Mucosa of stomach (tissue), 1 donor: ENCODE data around the gene GGT6.
"Not testable (repeated sequence)": the region's sequence is repeated elsewhere in the genome, so short reads cannot be mapped to it uniquely, and the experiment has no call there.

Source experiments
- H3K27me3 ChIP-seq: one replicate; pipeline ENCODE4 v1.7.0; 2013; ENCODE audit warnings: mild to moderate bottlenecking, low read length; ENCODE audit not compliant: control insufficient read depth, insufficient read depth
- H3K36me3 ChIP-seq: one replicate; pipeline ENCODE4 v1.7.0; 2013; ENCODE audit warnings: low read length; ENCODE audit not compliant: control insufficient read depth, insufficient read depth
- H3K4me1 ChIP-seq: one replicate; pipeline ENCODE4 v1.7.0; 2013; ENCODE audit warnings: mild to moderate bottlenecking, low read length; ENCODE audit not compliant: control insufficient read depth, insufficient read depth
- H3K4me3 ChIP-seq: one replicate; pipeline ENCODE4 v1.7.0; 2013; ENCODE audit warnings: low read length
- H3K9ac ChIP-seq: one replicate; pipeline ENCODE4 v1.7.0; 2013; ENCODE audit warnings: mild to moderate bottlenecking, low read length, moderate library complexity
- H3K9me3 ChIP-seq: one replicate; pipeline ENCODE4 v1.7.0; 2013; ENCODE audit warnings: mild to moderate bottlenecking, low read length, moderate library complexity; ENCODE audit not compliant: control insufficient read depth
- donor health status: Pancreatic carcinoma.

The GGT6 gene

DNA sequence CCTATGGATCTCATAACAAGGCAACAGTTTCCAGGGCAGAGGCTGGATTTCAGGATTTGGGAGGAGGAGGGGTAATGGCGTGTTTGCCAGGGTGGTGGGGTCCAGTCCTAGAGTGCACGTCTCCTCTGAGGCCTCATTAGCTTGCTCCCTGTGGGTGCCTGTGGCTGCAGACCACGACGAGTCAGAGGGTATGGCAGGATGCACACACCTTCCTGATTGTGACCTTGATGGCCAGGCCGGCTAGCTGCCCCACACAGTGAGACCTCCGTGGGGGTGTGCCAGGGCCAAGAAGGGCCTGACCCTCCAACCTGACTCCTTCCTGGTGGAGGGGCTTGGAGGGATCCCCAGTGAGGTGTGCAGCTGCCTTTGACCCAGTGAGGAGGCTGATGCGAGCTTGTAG is 19.9 kb upstream of the GGT6 start:
- Histone ChIP-seq H3K9ac (no peak overlapping the region), H3K9me3 (no peaks in the 10 kb centered on the region), H3K4me1 (peaks cover 13% of the 10 kb centered on the region), H3K4me3 (no peak overlapping the region), H3K27me3 (peaks cover 47% of the 10 kb centered on the region), H3K36me3 (no peaks in the 10 kb centered on the region)

DNA sequence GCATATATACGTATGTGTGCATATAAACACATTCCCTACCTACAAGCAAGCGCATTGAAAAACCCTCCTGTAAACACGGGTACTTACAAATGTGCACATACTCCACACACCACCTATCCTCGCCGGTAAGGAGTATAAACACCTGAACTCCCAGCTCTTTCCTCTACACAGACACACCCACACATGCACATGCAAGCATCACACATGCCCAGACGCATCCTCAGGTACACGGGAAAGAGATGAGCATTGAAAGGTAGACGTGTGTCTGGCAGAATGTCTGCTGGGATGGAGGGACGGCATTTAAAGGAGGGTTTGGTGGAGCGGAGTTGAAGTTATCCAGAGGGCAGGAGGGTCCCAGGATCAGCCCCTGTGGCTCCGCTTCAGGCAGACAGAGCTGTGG is 19.3 kb upstream of the GGT6 start:
- peaks cover 9% of the 10 kb centered on the region for H3K4me1 ChIP-seq
- no peaks in the 10 kb centered on the region for H3K9me3 ChIP-seq
- peaks cover 42% of the 10 kb centered on the region for H3K27me3 ChIP-seq
- no peak overlapping the region for H3K4me3 ChIP-seq
- no peak overlapping the region for H3K9ac ChIP-seq
- no peaks in the 10 kb centered on the region for H3K36me3 ChIP-seq

DNA sequence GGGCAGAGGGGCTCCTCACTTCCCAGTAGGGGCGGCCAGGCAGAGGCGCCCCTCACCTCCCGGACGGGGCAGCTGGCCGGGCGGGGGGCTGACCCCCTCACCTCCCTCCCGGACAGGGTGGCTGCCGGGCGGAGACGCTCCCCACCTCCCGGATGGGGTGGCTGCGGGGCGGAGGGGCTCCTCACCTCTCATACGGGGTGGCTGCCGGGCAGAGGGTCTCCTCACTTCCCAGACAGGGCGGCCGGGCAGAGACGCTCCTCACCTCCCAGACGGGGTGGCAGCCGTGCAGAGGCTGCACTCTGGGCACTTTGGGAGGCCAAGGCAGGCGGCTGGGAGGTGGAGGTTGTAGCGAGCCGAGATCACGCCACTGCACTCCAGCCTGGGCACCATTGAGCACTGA is 18.0 kb upstream of the GGT6 start:
- H3K4me1 ChIP-seq, H3K9ac ChIP-seq, H3K36me3 ChIP-seq, H3K9me3 ChIP-seq, H3K4me3 ChIP-seq: not testable (repeated sequence)
- peaks cover 29% of the 10 kb centered on the region for H3K27me3 ChIP-seq

DNA sequence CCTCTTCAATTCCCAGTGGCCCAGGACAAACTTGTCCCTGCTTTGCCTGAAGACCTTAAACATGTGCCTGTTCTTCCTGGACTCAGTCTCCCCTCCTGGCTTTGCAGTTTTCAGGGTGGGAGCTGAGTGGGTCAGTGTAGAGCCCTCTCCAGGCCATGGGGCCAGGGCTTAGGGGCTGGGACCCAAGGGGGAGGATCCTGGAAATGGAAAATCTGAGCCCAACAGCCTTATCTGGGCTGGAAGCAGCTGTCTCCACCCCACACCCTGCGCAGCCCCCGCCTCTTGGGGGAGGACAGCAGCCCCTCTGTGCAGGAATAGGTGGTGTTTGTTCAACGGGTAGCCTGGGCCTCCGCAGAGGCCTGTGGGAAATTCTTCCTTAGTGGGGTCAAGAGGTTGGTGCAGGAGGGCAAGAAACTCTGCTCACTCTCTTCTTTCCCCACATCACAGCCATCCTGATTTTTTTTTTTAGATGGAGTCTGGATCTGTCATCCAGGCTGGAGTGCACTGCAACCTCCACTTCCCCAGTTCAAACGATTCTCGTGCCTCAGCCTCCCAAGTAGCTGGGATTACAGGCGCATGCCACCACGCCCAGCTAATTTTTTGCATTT is 17.1 kb upstream of the GGT6 start:
- H3K4me1 ChIP-seq, result no peaks in the 10 kb centered on the region
- H3K27me3 ChIP-seq, result peaks cover 20% of the 10 kb centered on the region
- no peak overlapping the region for H3K4me3 ChIP-seq
- no peak overlapping the region for H3K9ac ChIP-seq
- no peaks in the 10 kb centered on the region for H3K36me3 ChIP-seq
- H3K9me3 ChIP-seq, result no peaks in the 10 kb centered on the region

DNA sequence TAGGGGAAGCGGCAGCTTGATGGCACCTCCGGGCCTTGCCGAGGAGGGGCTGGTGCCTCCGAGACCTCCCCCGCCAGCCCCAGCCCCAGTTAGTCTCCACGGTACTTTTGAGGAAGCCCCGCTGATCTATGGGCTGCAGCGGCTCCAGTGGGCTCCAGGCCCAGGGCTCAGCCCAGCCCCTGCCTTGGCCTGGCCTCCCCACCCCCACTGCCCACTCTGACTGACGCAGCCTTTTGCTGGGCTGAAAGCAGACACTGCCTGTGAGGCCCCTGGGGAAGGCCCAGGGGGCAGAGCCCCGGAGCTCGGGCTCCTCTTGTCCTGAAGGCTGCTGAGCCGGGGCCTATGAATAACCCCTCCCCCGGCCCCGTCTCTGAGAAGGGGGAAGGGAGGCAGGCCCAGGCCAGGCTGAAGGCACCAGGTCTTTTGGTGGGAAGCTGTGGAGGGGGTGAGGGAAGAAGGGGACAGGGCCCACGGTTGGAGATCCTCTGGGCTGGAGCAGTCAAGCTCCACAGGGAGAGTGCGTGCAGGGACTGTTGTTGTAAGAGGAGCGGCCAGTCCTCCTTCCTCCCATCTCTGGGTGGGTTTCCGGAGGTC is 16.4 kb upstream of the GGT6 start:
- H3K4me1 ChIP-seq, result no peaks in the 10 kb centered on the region
- no peak overlapping the region for H3K4me3 ChIP-seq
- no peaks in the 10 kb centered on the region for H3K36me3 ChIP-seq
- no peaks in the 10 kb centered on the region for H3K9me3 ChIP-seq
- peaks cover 14% of the 10 kb centered on the region for H3K27me3 ChIP-seq
- H3K9ac ChIP-seq, result no peak overlapping the region

DNA sequence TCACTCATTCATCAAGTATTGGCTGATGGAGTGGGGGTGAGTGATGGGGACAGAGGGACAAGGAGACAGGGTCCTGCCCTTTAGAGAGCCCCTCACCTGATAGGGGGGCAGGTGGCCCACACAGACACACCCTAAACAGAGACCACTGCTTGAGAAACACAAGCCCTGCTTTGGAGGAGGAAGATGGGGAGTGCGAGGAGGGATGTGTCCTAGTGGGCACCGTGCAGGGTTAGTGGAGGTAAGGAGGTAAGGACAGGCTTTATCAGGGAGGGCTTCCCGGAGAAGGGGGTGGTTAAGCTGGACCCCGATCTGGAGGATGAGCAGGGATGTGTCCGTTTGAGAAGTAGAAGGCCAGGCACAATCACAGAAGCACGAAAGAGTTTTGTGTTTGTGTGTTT is 15.8 kb upstream of the GGT6 start:
- peaks cover 7% of the 10 kb centered on the region for H3K27me3 ChIP-seq
- H3K4me3 ChIP-seq, result no peak overlapping the region
- no peaks in the 10 kb centered on the region for H3K9me3 ChIP-seq
- no peak overlapping the region for H3K9ac ChIP-seq
- H3K4me1 ChIP-seq, result no peaks in the 10 kb centered on the region
- H3K36me3 ChIP-seq, result no peaks in the 10 kb centered on the region

DNA sequence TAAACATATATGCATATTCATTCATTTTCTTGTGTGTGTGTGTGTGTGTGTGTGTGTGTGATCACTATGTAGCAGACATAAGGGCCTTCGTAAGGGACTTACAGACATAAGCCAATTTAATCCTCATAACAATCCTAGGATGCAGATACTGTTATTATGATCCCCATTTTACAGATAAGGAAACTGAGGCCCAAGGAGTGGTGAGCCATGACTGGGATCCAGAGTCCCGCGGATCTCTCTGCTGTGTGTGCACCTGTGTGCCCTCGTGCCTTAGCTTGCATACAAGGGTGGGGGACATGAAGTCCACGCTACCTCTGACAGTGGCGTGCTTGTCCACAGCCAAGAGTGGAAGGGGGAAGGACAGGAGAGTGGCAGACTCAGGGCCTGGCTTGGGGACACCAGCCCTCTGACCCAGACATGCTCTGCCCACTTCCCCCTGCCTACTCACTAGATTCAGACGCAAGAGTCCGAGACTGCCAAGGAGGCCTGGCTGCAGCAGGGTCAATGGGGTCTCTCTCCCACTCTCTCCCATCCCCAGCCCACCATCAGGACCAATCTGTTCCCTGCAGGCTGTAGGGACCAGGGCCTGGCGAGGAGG is 14.2 kb upstream of the GGT6 start:
- peaks cover 3% of the 10 kb centered on the region for H3K27me3 ChIP-seq

DNA sequence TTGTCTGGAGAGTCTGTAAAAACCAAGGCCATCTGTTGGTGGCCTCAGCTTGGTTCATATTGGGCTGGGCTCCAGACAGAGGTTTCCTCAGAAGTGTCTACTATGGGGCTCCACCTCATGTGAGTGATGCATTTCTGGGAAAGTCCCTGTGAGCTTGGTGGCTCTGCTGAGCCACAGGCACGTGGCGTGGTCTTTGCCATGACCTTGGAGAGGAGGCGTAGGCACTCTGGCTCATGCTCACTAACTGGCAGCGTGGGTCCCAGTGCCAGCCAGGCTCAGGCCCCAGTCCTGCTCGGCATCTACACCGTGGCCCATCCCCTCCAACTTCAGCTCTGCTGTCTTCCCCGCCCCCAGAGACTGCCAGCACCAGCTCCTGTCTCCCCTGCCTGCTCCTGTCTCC is 13.3 kb upstream of the GGT6 start:
- Histone ChIP-seq H3K4me1 (no peaks in the 10 kb centered on the region), H3K9me3 (no peaks in the 10 kb centered on the region), H3K36me3 (no peaks in the 10 kb centered on the region), H3K27me3 (peaks cover 3% of the 10 kb centered on the region), H3K9ac (no peak overlapping the region), H3K4me3 (no peak overlapping the region)

More for the DNA sequence above, 14.2 kb upstream of the GGT6 start:
- no peak overlapping the region for H3K4me3 ChIP-seq
- H3K36me3 ChIP-seq, result no peaks in the 10 kb centered on the region
- H3K9ac ChIP-seq, result no peak overlapping the region
- no peaks in the 10 kb centered on the region for H3K9me3 ChIP-seq
- no peaks in the 10 kb centered on the region for H3K4me1 ChIP-seq

DNA sequence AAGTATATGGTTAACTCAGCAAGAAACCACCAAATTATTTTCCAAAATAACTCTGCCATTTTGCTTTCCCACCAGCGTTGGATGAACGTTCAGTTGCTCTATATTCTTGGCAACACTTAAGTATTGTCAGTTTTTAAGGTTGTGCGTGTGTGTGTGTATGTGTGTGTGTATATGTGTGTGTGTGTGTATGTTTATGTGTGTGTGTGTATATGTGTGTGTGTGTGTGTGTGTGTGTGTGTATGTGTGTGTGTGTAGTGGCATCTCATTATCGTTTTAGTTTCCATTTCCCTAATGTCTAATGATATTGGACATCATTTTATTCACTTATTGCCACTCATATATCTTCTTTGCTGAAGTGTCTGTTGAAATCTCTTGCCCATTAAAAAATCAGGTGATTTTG is 12.7 kb upstream of the GGT6 start:
- no peaks in the 10 kb centered on the region for H3K4me1 ChIP-seq

DNA sequence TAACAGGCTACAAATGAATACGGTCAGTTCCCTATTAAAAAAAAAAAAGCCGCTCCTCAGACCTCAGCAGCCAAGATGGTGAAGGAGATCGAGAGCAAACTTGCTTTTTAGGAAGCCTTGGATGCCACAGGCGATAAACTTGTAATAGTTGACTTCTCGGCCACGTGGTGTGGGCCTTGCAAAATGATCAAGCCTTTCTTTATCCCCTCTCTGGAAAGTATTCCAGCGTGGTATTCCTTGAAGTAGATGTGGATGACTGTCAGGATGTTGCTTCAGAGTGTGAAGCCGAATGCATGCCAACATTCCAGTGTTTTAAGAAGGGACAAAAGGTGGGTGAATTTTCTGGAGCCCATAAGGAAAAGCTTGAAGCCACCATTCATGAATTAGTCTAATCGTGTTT is 11.8 kb upstream of the GGT6 start:
- no peaks in the 10 kb centered on the region for H3K27me3 ChIP-seq
- no peaks in the 10 kb centered on the region for H3K9me3 ChIP-seq
- no peaks in the 10 kb centered on the region for H3K4me1 ChIP-seq
- H3K9ac ChIP-seq, result no peak overlapping the region
- no peak overlapping the region for H3K4me3 ChIP-seq
- H3K36me3 ChIP-seq, result no peaks in the 10 kb centered on the region

More for the DNA sequence above, 12.7 kb upstream of the GGT6 start:
- Histone ChIP-seq H3K27me3 (peaks cover 3% of the 10 kb centered on the region), H3K36me3 (no peaks in the 10 kb centered on the region), H3K9me3 (no peaks in the 10 kb centered on the region), H3K4me3 (no peak overlapping the region), H3K9ac (no peak overlapping the region)

DNA sequence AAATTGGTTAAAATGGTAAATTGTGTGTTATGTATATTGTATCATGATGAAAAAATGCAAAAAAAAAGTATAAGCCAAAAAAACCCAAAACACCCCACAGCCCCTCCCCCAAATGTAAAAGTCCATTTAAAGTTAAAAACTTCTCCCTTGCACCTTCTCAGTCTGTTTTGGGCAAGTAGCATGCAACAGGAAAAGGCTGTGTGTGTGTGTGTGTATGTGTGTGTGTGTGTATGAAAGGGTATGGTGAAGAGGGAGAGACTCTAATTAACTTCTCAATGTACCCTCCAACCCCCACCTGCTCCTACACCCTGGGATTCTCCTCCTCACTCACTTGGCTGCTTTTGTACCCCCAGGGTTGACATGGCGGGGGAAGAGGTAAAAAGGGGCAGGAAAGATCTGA is 9.2 kb upstream of the GGT6 start:
- Histone ChIP-seq H3K36me3 (no peaks in the 10 kb centered on the region), H3K9ac (no peak overlapping the region), H3K9me3 (no peaks in the 10 kb centered on the region), H3K4me1 (peaks cover 8% of the 10 kb centered on the region), H3K27me3 (no peaks in the 10 kb centered on the region), H3K4me3 (no peak overlapping the region)

DNA sequence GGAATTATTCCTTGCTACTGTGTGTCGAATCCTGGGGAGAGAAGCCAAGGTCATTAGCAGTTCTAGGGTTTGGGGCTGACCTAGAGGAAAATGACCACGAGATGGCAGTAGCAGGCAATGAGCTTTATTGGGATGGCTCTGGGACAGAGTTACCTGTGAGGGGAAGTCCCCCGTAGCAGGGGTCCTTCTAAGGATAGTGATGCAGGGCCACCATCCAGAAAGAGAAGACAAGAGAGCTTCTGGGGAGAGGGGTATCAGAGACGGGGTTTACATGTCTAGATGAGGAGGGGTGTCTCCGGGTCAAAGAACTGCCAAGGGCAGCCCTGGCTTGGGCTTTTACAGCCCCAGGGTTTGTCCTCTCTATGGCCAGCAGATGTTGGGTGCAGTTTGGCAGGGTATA is 6.4 kb upstream of the GGT6 start:
- Histone ChIP-seq H3K27me3 (no peaks in the 10 kb centered on the region), H3K4me1 (peaks cover 8% of the 10 kb centered on the region), H3K9ac (no peak overlapping the region), H3K36me3 (no peaks in the 10 kb centered on the region), H3K4me3 (no peak overlapping the region), H3K9me3 (no peaks in the 10 kb centered on the region)
